T-cell (primary cell): ENCODE data around the gene ATP2C2. TPM values are rescaled to one million over a fixed set of nuclear protein-coding genes. Genes with fewer than 3 reads are reported as not detected.
"Not testable (repeated sequence)": the region's sequence is repeated elsewhere in the genome, so short reads cannot be mapped to it uniquely, and the experiment has no call there.

ENCODE experiments used
- ATAC-seq, 4 experiments: fragments of 200-7000 bp in 3 of 4; fragments of 150-1000 bp in 1 of 4; cut with Tn5 transposase; replicated peaks in 1 of 4; 1 replicate in 3 of 4; 2 replicates in 1 of 4; pipeline ENCODE4 v1.10.0; 2021; ENCODE audit warnings: moderate library complexity in 3 of 4, mild to moderate bottlenecking in 2 of 4, moderate number of reproducible peaks in 1 of 4
- CTCF ChIA-PET, 2 donors: fragments of 300-600 bp; sonication (Branson Sonifier 250); formaldehyde crosslinking; loops; one replicate each; lab custom pipeline; 2022; ENCODE audit warnings: antibody characterized with exemption in 2 of 2; lab: Charles Lee
- POLR2A ChIA-PET, 2 donors: fragments of 300-600 bp; sonication (Branson Sonifier 250); formaldehyde crosslinking; loops; one replicate each; lab custom pipeline; 2022; ENCODE audit warnings: antibody characterized with exemption in 2 of 2; lab: Charles Lee
- DNase-seq, 35 experiments: peaks; one replicate each; pipeline versions ENCODE4 v3.0.0 to v3.0.0-alpha.2; 2013 to 2023
- H3K27ac ChIP-seq: one replicate; pipeline ENCODE4 v1.5.1; 2013; ENCODE audit warnings: low read length
- H3K27me3 ChIP-seq, 2 experiments: replicated peaks in 1 of 2; 1 replicate in 1 of 2; 2 replicates in 1 of 2; pipeline versions ENCODE4 v1.6.1 to v1.7.0; 2013; ENCODE audit warnings: low read length in 1 of 2, mixed read lengths in 1 of 2; ENCODE audit not compliant: control insufficient read depth in 2 of 2, insufficient read depth in 2 of 2; ENCODE audit errors: extremely low read depth in 1 of 2
- H3K36me3 ChIP-seq, 2 donors: 1 replicate in 1 of 2; 2 replicates in 1 of 2; pipeline versions ENCODE4 v1.6.1 to v1.7.0; 2013; ENCODE audit warnings: low read length in 1 of 2; ENCODE audit not compliant: control insufficient read depth in 2 of 2, insufficient read depth in 1 of 2; ENCODE audit errors: extremely low read depth in 1 of 2
- H3K4me1 ChIP-seq, 2 experiments: 1 replicate in 1 of 2; 2 replicates in 1 of 2; pipeline versions ENCODE4 v1.6.1 to v1.7.0; 2013; ENCODE audit warnings: low read length in 2 of 2, mixed read lengths in 1 of 2; ENCODE audit not compliant: insufficient read depth in 2 of 2, control insufficient read depth in 1 of 2; ENCODE audit errors: extremely low read depth in 1 of 2
- H3K4me3 ChIP-seq, 2 donors: 1 replicate in 1 of 2; 2 replicates in 1 of 2; pipeline versions ENCODE4 v1.5.1 to v1.7.0; 2013; ENCODE audit warnings: mild to moderate bottlenecking in 2 of 2, low read length in 1 of 2, moderate library complexity in 1 of 2; ENCODE audit not compliant: control insufficient read depth in 1 of 2; ENCODE audit errors: extremely low read depth in 1 of 2
- H3K9me3 ChIP-seq: 2 replicates; pipeline ENCODE4 v1.7.0; 2013
- H3K27ac Mint-ChIP-seq, 2 donors: one replicate each; pipeline ENCODE4 v1.8.0; 2020 to 2021; ENCODE audit warnings: mild to moderate bottlenecking in 2 of 2, mixed read lengths in 2 of 2
- H3K27me3 Mint-ChIP-seq, 2 donors: one replicate each; pipeline ENCODE4 v1.8.0; 2021 to 2022; ENCODE audit warnings: mixed read lengths in 2 of 2
- H3K36me3 Mint-ChIP-seq: one replicate; pipeline ENCODE4 v1.8.0; 2021; ENCODE audit warnings: mixed read lengths
- H3K4me1 Mint-ChIP-seq, 3 donors: one replicate each; pipeline ENCODE4 v1.8.0; 2020 to 2022; ENCODE audit warnings: mixed read lengths in 3 of 3, mild to moderate bottlenecking in 1 of 3
- H3K4me3 Mint-ChIP-seq, 3 donors: one replicate each; pipeline ENCODE4 v1.8.0; 2020 to 2022; ENCODE audit warnings: mild to moderate bottlenecking in 3 of 3, mixed read lengths in 3 of 3, moderate library complexity in 3 of 3
- H3K9me3 Mint-ChIP-seq, 3 donors: one replicate each; pipeline ENCODE4 v1.8.0; 2020 to 2022; ENCODE audit warnings: mixed read lengths in 3 of 3
- WGBS: methylation state at CpG from one replicate; pipeline ENCODE4 v1.1.5; 2013; ENCODE audit warnings: missing lambda C conversion rate; ENCODE audit not compliant: insufficient coverage; 5-methylcytosine and 5-hydroxymethylcytosine counted together
- total RNA-seq, 35 experiments: library from RNA in 6 of 35; stranded (reverse) in 6 of 35; fragments of 120-200 nt in 1 of 35; gene quantifications; one replicate each; pipeline versions ENCODE4 v1.2.1 to v1.2.4 and lab custom pipeline; 2013 to 2026

ATP2C2 gene
- total RNA-seq, 5 donors from 2014 or later (not counting 1 experiment from before 2014, with no cell fraction given) = not detected

GRCh38 chr16:84416407-84417321 is 48.3 kb downstream of the ATP2C2 start:
- Mint-ChIP-seq H3K27me3 (peaks cover 10 to 18% of the 10 kb centered on the region in 2 donors), H3K9me3 (no peaks in the 10 kb centered on the region), H3K4me3 (no peak overlapping the region), H3K36me3 (no peaks in the 10 kb centered on the region), H3K4me1 (no peaks in the 10 kb centered on the region), H3K27ac (no peak overlapping the region)
- 70% methylated on average over 13 of the region's 20 CpGs for WGBS
- peaks cover 0 to 32% of the 10 kb centered on the region in 2 experiments for H3K27me3 ChIP-seq
- ChIA-PET POLR2A (no interaction called here), CTCF (no interaction called here)
- no peaks in the 10 kb centered on the region for H3K36me3 ChIP-seq
- DNase-seq = no peak
- H3K27ac ChIP-seq = no peak overlapping the region
- no peaks in the 10 kb centered on the region for H3K9me3 ChIP-seq
- H3K4me1 ChIP-seq = no peaks in the 10 kb centered on the region
- no peak for ATAC-seq
- H3K4me3 ChIP-seq = no peak overlapping the region

GRCh38 chr16:84418056-84418849 is 49.9 kb downstream of the ATP2C2 start:
- Histone ChIP-seq H3K36me3 (no peaks in the 10 kb centered on the region), H3K9me3 (no peaks in the 10 kb centered on the region), H3K27ac (no peak overlapping the region), H3K4me3 (no peak overlapping the region), H3K4me1 (no peaks in the 10 kb centered on the region), H3K27me3 (peaks cover 0 to 32% of the 10 kb centered on the region in 2 experiments)
- Mint-ChIP-seq H3K4me1 (no peaks in the 10 kb centered on the region), H3K4me3 (no peak overlapping the region), H3K9me3 (no peaks in the 10 kb centered on the region), H3K36me3 (no peaks in the 10 kb centered on the region), H3K27ac (no peak overlapping the region), H3K27me3 (peaks cover 10 to 18% of the 10 kb centered on the region in 2 donors)
- DNase-seq = no peak
- WGBS = 96% methylated on average over 14 of the region's 25 CpGs
- POLR2A ChIA-PET = no interaction called here
- ATAC-seq = no peak
- CTCF ChIA-PET = no interaction called here

- H3K4me3 Mint-ChIP-seq = no peak overlapping the region
- DNase-seq = no peak
- no peaks in the 10 kb centered on the region for H3K4me1 Mint-ChIP-seq
- H3K27me3 Mint-ChIP-seq = peaks cover 10 to 14% of the 10 kb centered on the region in 2 donors
- ChIA-PET CTCF (no interaction called here), POLR2A (no interaction called here)
- WGBS = 84% methylated on average over 8 of the region's 8 CpGs
- no peak for ATAC-seq
- no peaks in the 10 kb centered on the region for H3K36me3 ChIP-seq
- peaks cover 0 to 6% (median 0%) of the 10 kb centered on the region in 3 donors for H3K9me3 Mint-ChIP-seq
- no peaks in the 10 kb centered on the region for H3K36me3 Mint-ChIP-seq
- H3K27ac Mint-ChIP-seq = no peak overlapping the region
- H3K4me3 ChIP-seq = no peak overlapping the region
- no peaks in the 10 kb centered on the region for H3K9me3 ChIP-seq
- peaks cover 0 to 26% of the 10 kb centered on the region in 2 experiments for H3K27me3 ChIP-seq
- no peak overlapping the region for H3K27ac ChIP-seq
- no peaks in the 10 kb centered on the region for H3K4me1 ChIP-seq
These were observed 51.4 kb downstream of the ATP2C2 start for GRCh38 chr16:84419730-84420129.

GRCh38 chr16:84420556-84420955 is 52.2 kb downstream of the ATP2C2 start:
- H3K27me3 Mint-ChIP-seq = peaks cover 10 to 14% of the 10 kb centered on the region in 2 donors
- H3K4me1 Mint-ChIP-seq, H3K27ac ChIP-seq, H3K9me3 Mint-ChIP-seq, DNase-seq, CTCF ChIA-PET, H3K4me3 ChIP-seq, H3K4me1 ChIP-seq, H3K36me3 ChIP-seq, H3K27ac Mint-ChIP-seq, H3K36me3 Mint-ChIP-seq, H3K4me3 Mint-ChIP-seq, ATAC-seq, H3K9me3 ChIP-seq: not testable (repeated sequence)
- 88% methylated on average over 3 of the region's 6 CpGs for WGBS
- POLR2A ChIA-PET = interaction anchor here in 1 of 2 donors (0.6 kb wide), 1 partner anchor 39 kb away, joined by 6 read pairs; no protein-coding TSS in a partner anchor
- H3K27me3 ChIP-seq = peaks cover 0 to 22% of the 10 kb centered on the region in 2 experiments

- H3K36me3 ChIP-seq = no peaks in the 10 kb centered on the region
- H3K4me3 ChIP-seq = no peak overlapping the region
- ATAC-seq = no peak
- H3K4me1 Mint-ChIP-seq = no peaks in the 10 kb centered on the region
- H3K27ac Mint-ChIP-seq = no peak overlapping the region
- ChIA-PET CTCF (no interaction called here), POLR2A (no interaction called here)
- DNase-seq = no peak
- peaks cover 0 to 27% of the 10 kb centered on the region in 2 experiments for H3K27me3 ChIP-seq
- peaks cover 0 to 6% (median 0%) of the 10 kb centered on the region in 3 donors for H3K9me3 Mint-ChIP-seq
- H3K27me3 Mint-ChIP-seq = peaks cover 10 to 11% of the 10 kb centered on the region in 2 donors
- H3K4me3 Mint-ChIP-seq = no peak overlapping the region
- 84% methylated on average over 10 of the region's 21 CpGs for WGBS
- H3K9me3 ChIP-seq = no peaks in the 10 kb centered on the region
- H3K4me1 ChIP-seq = no peaks in the 10 kb centered on the region
- H3K27ac ChIP-seq = no peak overlapping the region
- no peaks in the 10 kb centered on the region for H3K36me3 Mint-ChIP-seq
These were observed 53.0 kb downstream of the ATP2C2 start for GRCh38 chr16:84421081-84421937.

GRCh38 chr16:84421938-84422220 is 53.5 kb downstream of the ATP2C2 start:
- H3K4me1 Mint-ChIP-seq = no peaks in the 10 kb centered on the region
- Histone ChIP-seq H3K4me1 (no peaks in the 10 kb centered on the region), H3K9me3 (no peaks in the 10 kb centered on the region), H3K36me3 (no peaks in the 10 kb centered on the region), H3K27ac (no peak overlapping the region), H3K27me3 (peaks cover 0 to 27% of the 10 kb centered on the region in 2 experiments), H3K4me3 (no peak overlapping the region)
- DNase-seq = no peak
- H3K27ac Mint-ChIP-seq = no peak overlapping the region
- no peaks in the 10 kb centered on the region for H3K36me3 Mint-ChIP-seq
- no CpG with 5 or more reads among the region's 4 CpGs for WGBS
- POLR2A ChIA-PET = no interaction called here
- CTCF ChIA-PET = no interaction called here
- H3K27me3 Mint-ChIP-seq = peaks cover 10% of the 10 kb centered on the region in 2 donors
- no peak for ATAC-seq
- H3K4me3 Mint-ChIP-seq = no peak overlapping the region
- peaks cover 0 to 6% (median 0%) of the 10 kb centered on the region in 3 donors for H3K9me3 Mint-ChIP-seq
